Left hindlimb (tissue), 1 donor: ENCODE results near the gene ELFN2.
"Not testable (repeated sequence)": the region's sequence is repeated elsewhere in the genome, so short reads cannot be mapped to it uniquely, and the experiment has no call there.

Source experiments
- DNase-seq: peaks from one replicate; pipeline ENCODE4 v3.0.0-alpha.2; 2018

Gene ELFN2

GRCh38 chr22:37409459-37410050 lies 17.7 kb downstream of the ELFN2 start:
- DNase-seq, result no peak

DNA sequence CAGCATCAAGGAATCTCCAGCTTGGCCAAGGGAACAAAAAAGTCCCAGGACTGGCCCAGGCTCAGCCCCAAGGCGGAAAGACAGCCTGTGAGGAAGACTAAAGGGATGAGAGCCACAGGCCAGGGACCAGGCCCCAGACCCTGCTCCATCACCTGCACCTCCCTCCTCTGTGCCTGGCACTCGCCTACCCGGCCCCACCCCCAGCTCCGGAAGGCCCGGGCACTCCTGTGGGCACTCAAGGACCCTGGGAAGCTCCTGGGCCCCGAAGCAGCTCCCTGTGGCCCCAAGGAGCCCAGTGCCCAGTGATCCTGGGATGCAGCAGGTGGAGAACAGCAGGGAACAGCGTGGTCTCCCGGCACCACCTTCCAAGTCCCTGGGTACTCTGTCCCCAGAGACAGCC lies 18.2 kb downstream of the ELFN2 start:
- no peak for DNase-seq

GRCh38 chr22:37407856-37408255 lies 19.4 kb downstream of the ELFN2 start:
- no peak for DNase-seq

- no peak for DNase-seq
These were observed 20.6 kb downstream of the ELFN2 start for GRCh38 chr22:37406441-37407235.

DNA sequence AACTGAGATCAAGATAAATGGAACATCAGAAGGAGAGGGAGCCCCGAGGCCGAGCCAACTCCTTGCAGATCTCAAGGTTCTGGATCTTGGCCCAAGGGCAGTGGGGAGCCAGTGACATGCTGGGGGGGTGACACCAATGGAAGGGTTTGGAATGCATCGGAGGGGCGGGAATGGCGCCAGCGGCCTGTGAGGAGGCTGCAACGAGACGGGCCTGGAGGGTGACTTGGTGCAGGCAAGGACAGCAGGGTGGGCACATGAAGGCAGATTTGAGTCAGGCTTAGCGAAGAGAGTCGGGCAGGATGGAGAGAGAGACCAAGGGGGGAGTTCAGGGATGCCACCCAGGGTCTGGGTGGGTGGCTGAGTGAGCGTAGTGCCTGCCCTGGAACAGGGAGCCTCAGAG lies 23.2 kb downstream of the ELFN2 start:
- no peak for DNase-seq

- DNase-seq, result no peak
These were observed 23.9 kb downstream of the ELFN2 start for GRCh38 chr22:37403267-37403960.

GRCh38 chr22:37402184-37402506 lies 25.1 kb downstream of the ELFN2 start:
- no peak for DNase-seq

GRCh38 chr22:37401401-37402183 lies 25.7 kb downstream of the ELFN2 start:
- DNase-seq, result peak; percentile 74

- no peak for DNase-seq
These were observed 26.6 kb downstream of the ELFN2 start for GRCh38 chr22:37400719-37401118.

DNA sequence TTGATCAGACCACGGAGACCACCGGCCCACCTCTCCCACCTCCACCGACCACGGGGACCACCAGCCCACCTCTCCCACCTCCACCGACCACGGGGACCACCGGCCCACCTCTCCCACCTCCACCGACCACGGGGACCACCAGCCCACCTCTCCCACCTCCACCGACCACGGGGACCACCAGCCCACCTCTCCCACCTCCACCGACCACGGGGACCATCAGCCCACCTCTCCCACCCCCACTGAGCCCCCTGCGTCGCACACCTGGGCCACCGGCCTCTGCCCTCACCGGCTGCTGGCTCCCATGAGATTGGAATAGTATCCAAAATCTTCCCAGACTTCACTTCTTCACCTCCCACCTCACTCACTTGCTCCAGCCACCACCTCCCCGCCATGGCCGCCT lies 27.8 kb downstream of the ELFN2 start:
- not testable (repeated sequence) for DNase-seq

DNA sequence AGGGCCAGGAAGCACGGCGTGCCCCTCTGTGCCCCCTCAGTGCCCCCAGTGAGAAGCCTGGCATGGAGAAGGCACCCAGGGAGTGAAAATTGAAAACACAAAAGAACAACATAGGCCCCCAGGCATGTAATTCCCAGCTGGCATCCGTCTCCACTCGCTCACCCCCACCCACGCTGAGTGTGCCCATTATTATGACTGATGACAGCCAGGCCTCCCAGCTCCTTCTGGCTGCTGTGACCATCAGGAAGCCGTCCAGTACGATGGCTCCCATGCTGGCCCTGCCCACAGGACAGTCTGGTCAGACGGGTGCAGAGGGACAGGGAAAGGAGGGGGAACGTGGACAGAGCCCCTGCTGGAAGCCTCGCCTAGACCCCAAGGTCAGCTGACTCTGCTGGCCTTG lies 30.1 kb downstream of the ELFN2 start:
- no peak for DNase-seq

DNA sequence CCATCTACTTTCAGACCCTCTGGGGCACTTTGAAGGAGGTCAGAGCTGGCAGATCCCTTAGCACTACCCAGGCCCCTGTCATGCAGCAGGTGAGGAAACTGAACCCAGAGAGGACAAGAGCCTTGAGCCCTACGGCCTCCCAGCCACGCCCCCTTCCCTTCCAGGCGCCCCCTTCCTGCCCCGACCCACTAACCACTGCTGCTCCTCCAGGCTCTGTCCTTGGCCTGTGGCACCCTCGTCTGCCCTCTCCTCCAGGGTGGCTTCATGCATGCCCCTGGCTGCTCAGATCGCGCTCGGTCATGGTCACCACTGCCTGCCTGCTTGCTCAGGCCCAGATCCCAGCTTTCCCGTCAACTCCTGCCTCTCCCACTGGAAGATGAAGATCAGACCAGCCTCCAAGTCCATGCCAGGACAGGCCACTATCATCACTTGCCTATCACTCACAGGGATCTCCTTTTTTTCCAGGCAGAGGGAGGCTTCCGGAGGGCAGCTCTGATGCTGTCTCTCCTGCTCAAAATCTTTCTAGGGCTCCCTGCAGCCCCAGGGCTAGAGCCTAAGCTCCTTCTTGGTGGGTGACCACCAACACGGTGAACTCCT lies 30.7 kb downstream of the ELFN2 start:
- DNase-seq, result no peak

- no peak for DNase-seq
These were observed 32.9 kb downstream of the ELFN2 start for GRCh38 chr22:37394341-37394740.

GRCh38 chr22:37393746-37394145 lies 33.5 kb downstream of the ELFN2 start:
- no peak for DNase-seq

DNA sequence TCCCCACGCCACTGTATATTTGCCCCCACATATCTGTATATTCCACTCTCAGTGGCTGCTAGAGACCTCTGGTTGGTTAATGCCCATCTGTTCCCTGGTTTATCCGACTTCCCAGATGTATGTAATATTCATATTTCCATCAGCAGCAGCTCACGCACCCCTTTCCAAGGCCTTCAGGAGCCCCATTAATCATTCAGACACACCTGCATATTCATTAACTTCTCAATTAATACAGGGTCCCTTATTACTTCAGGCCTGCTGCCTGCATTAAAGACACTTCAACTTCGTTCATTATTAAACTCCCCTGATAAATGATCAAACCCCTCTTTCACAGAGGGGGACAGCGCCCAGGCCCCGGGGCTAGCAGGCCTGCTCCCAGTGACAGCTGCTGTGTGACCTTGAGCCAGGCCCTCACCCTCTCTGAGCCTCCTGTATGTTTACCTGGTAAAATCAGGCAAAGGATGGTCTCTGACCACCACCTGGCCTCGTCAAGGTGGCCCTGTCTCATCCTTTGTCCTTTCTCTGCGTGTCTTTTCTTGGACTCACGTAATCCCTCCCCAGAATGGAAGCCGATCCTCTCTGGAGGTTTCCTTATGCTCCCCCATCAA lies 34.5 kb downstream of the ELFN2 start:
- no peak for DNase-seq

DNA sequence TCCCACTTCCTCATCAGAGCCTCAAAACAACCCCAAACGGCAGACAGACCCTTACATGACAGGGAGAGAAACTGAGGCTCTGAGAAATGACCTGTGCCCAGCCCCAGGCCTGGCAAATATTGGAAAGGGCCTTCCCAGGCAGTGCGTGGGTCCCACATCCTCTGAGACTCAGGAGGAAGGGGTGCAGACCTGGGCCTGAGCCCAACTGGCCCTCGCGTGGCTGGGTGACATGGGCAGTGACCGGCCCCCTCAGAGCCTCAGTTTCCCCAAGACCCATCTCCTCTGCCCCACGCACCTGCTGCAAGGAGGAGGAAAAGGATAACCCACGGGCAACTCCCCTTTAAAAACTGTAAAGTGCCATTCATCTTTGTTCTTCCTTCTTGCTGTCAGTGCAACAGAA lies 35.6 kb downstream of the ELFN2 start:
- no peak for DNase-seq

DNA sequence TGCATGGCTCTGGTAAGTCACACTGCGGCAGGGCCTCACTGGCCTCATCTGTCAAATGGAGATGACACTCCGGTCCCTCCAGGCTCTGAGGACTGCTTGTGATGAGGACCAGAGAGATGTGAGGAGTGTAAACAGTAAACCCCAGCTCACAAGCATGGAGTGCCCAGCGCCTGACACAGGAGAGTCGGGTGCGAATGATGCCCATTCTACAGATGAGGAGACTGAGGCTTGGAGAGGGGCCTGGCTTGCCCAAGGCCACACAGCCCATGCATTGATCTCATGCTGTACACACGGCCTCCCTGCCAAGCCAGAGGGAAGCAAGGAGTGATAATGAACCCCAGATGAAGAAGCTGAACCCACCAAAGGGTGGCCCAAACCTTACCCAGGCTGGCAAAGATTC lies 37.2 kb downstream of the ELFN2 start:
- no peak for DNase-seq

DNA sequence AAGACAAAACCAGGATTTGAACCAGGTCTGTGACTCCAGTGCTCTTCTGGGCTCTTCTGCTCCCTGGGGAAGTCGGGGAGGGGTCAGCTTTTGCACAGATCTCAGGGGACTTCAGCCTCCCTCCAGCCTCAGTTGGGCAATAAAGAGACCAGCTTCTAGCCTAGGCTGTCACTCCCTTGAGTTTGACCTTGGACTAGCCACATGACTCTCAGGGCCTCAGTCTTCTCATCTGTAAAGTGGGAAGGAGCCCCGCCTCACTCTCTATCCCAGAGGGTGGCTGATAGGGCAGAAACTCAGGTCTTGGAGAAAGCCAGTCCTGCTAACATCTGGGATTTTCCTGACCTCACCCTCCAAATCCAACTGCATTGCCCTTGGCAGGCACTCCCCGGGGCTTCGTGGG lies 38.7 kb downstream of the ELFN2 start:
- DNase-seq, result no peak

- DNase-seq, result no peak
These were observed 39.5 kb downstream of the ELFN2 start for GRCh38 chr22:37387793-37388192.

DNA sequence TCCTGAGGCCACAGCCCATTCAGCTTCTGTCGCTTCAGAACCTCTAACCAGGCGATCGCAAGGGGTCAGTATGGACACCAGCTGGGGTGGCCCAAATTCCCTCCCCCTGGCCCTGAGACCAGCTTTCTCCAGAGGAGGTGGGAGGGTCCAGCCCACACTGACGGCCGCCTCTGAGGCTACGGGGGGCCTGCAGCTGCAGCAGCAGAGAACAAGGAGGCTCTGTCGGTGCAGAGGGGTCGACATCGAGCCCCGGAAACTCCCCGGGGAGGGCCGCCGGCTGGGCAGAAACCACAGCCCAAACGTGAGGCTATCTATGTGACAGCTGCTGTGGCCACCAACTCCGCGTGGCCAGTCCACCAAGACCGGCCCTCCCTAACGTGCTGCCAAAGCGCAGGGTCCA lies 40.8 kb downstream of the ELFN2 start:
- DNase-seq, result no peak

- DNase-seq, result no peak
These were observed 42.6 kb downstream of the ELFN2 start for GRCh38 chr22:37384691-37385090.

DNA sequence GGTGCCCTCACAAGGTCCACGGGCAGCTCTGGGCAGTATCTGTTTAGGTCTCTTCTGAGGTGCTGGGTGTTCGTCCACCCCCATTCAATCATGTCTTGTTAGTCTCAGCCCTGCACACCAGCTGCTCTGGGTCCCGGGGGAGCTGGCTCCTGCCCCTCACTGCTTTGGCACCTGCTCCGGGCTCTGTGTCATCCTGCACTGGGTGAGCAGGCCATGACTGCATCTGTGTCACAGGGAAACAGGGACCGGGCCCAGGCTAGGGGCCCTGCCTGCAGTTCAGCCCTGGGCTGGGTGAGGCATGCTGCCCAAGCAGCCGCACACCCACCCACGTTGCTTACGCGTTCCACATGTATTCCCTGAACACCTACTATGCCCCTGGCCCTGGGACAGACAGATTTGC lies 43.9 kb downstream of the ELFN2 start:
- no peak for DNase-seq

- no peak for DNase-seq
These were observed 45.8 kb downstream of the ELFN2 start for GRCh38 chr22:37381489-37381888.
